ENCODE results near the gene RXRA.

RXRA gene

DNA sequence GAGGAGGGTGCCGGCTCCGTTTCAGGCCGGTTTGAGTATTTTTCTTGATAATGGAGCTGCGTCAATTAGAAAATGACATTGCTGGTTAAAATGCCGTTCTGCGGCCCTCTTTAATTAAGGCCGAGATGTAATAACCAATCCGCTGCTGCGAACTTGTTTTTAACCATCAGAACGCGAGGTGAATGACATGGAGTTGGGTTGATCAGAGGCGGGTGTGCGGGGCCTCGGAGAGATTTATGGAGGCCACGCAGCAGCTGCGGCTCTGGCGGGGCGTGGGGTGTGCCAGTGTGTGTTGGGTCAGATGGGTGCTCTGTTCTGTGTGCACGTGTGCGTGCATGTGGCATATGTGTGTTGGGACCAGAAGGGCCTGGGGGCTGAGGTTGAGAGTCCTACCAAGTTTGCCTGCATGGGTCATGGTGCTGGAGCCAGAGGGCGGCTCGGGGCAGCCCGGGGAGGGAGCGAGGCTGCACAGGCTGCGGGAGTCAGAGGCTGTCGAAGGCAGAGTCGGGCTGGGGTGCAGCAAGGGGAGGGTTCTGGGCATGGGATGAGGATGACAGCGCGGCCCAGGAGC is 25.4 kb downstream of the RXRA start:
- Histone ChIP-seq H3K27me3 (ENCODE audit: control insufficient read depth in 2 of 2, insufficient read depth in 2 of 2, low read length in 2 of 2) (no peaks in the 10 kb centered on the region), H3K9ac (ENCODE audit: low read depth in 1 of 2, low read length in 2 of 2) (no peak overlapping the region), H3K36me3 (ENCODE audit: control insufficient read depth in 2 of 2, insufficient read depth in 2 of 2, low read length in 2 of 2) (peaks cover 0 to 4% of the 10 kb centered on the region in 2 donors), H3K4me3 (ENCODE audit: low read length in 2 of 2) (no peak overlapping the region), H3K27ac (ENCODE audit: low read depth in 2 of 2, low read length in 2 of 2) (no peak overlapping the region), H3K9me3 (ENCODE audit: control insufficient read depth in 2 of 2, low read length in 2 of 2) (no peaks in the 10 kb centered on the region), H3K4me1 (ENCODE audit: control insufficient read depth in 2 of 2, insufficient read depth in 2 of 2, low read length in 2 of 2) (peaks cover 30 to 33% of the 10 kb centered on the region in 2 donors)

DNA sequence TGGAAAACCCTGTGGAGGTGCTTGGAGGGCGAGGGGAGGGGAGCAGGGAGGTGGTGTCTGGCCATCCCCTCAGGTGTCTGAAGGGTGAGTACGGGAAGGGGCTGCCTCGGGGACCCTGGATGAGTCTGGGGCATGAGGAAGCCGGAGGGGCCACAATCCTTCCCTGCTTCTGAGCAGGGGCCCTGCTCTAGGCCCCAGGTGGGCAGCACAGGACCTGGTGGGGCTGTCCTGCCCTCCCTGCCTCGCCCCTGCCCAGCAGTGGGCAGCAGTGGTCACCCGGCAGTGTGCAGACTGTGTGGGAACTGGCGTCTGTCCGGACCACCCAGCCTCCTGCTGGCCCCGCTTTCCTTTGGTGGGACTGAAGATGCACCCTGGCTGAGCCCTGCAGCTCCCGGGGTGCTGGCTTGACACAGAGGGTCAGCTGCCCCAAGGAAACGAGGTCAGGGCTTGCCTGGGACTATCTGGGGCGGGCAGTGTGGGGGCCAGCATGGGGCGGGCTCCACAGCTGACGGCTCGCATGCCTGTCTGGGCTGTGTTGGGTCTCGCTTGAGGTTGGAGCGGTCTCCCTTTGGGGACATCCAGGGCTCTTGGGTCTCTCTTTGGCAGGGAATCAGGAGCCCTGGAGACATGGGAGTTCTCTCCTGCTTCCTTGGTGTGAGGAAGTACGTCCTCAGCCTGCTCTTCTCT is 26.1 kb downstream of the RXRA start:
- Histone ChIP-seq H3K4me3 (ENCODE audit: low read length in 2 of 2) (no peak overlapping the region), H3K36me3 (ENCODE audit: control insufficient read depth in 2 of 2, insufficient read depth in 2 of 2, low read length in 2 of 2) (peaks cover 0 to 4% of the 10 kb centered on the region in 2 donors), H3K4me1 (ENCODE audit: control insufficient read depth in 2 of 2, insufficient read depth in 2 of 2, low read length in 2 of 2) (peaks cover 37 to 38% of the 10 kb centered on the region in 2 donors), H3K27me3 (ENCODE audit: control insufficient read depth in 2 of 2, insufficient read depth in 2 of 2, low read length in 2 of 2) (no peaks in the 10 kb centered on the region), H3K27ac (ENCODE audit: low read depth in 2 of 2, low read length in 2 of 2) (no peak overlapping the region), H3K9me3 (ENCODE audit: control insufficient read depth in 2 of 2, low read length in 2 of 2) (no peaks in the 10 kb centered on the region), H3K9ac (ENCODE audit: low read depth in 1 of 2, low read length in 2 of 2) (no peak overlapping the region)

DNA sequence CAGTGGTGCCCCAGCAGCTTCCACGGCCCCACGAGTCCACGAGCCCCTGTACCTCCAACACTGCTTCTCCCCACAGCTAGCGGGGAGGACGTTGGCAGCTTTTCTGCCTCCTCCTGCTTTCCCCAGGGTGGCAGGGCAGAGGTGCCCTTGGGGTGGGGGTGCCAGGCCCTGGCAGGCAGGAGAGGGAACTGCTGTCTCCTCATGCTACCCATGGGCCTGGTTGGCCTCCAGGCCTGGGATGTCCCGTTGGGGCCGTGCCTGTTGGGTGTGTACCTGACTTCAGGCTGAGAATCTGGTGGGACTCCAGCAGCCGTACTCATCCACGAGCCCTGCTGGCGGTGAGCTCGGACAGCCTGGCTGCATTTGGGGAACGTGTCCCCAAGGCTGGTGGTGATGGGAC is 27.3 kb downstream of the RXRA start:
- Histone ChIP-seq H3K27me3 (ENCODE audit: control insufficient read depth in 2 of 2, insufficient read depth in 2 of 2, low read length in 2 of 2) (no peaks in the 10 kb centered on the region), H3K27ac (ENCODE audit: low read depth in 2 of 2, low read length in 2 of 2) (no peak overlapping the region), H3K4me1 (ENCODE audit: control insufficient read depth in 2 of 2, insufficient read depth in 2 of 2, low read length in 2 of 2) (peaks cover 45 to 49% of the 10 kb centered on the region in 2 donors), H3K9me3 (ENCODE audit: control insufficient read depth in 2 of 2, low read length in 2 of 2) (no peaks in the 10 kb centered on the region), H3K9ac (ENCODE audit: low read depth in 1 of 2, low read length in 2 of 2) (no peak overlapping the region), H3K4me3 (ENCODE audit: low read length in 2 of 2) (no peak overlapping the region), H3K36me3 (ENCODE audit: control insufficient read depth in 2 of 2, insufficient read depth in 2 of 2, low read length in 2 of 2) (peaks cover 0 to 4% of the 10 kb centered on the region in 2 donors)

DNA sequence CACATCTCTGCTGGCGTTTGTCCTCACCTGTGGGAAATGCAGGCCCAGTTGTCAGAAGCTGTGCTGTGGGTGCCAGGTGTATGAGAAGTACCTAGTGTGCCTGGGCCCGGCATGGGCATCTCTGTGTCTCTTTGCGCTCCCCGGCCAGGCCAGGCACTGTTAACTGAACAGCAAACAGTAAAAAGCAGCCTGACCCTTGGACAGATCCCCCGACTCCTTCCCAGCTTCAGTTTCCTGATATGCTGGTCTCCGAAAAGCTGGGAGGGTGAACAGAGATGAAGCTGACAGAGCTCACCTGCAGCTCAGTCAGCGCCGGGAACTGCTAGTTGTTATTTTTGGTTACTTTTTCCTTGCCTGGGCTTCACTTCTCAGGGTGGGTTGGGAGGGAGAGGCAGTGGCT is 28.9 kb downstream of the RXRA start:
- Histone ChIP-seq H3K4me3 (ENCODE audit: low read length in 2 of 2) (no peak overlapping the region), H3K27me3 (ENCODE audit: control insufficient read depth in 2 of 2, insufficient read depth in 2 of 2, low read length in 2 of 2) (no peaks in the 10 kb centered on the region), H3K9ac (ENCODE audit: low read depth in 1 of 2, low read length in 2 of 2) (peak overlapping the region in 1 of 2 donors; percentile 40), H3K4me1 (ENCODE audit: control insufficient read depth in 2 of 2, insufficient read depth in 2 of 2, low read length in 2 of 2) (peaks cover 47 to 56% of the 10 kb centered on the region in 2 donors), H3K27ac (ENCODE audit: low read depth in 2 of 2, low read length in 2 of 2) (no peak overlapping the region), H3K9me3 (ENCODE audit: control insufficient read depth in 2 of 2, low read length in 2 of 2) (no peaks in the 10 kb centered on the region), H3K36me3 (ENCODE audit: control insufficient read depth in 2 of 2, insufficient read depth in 2 of 2, low read length in 2 of 2) (no peaks in the 10 kb centered on the region)

DNA sequence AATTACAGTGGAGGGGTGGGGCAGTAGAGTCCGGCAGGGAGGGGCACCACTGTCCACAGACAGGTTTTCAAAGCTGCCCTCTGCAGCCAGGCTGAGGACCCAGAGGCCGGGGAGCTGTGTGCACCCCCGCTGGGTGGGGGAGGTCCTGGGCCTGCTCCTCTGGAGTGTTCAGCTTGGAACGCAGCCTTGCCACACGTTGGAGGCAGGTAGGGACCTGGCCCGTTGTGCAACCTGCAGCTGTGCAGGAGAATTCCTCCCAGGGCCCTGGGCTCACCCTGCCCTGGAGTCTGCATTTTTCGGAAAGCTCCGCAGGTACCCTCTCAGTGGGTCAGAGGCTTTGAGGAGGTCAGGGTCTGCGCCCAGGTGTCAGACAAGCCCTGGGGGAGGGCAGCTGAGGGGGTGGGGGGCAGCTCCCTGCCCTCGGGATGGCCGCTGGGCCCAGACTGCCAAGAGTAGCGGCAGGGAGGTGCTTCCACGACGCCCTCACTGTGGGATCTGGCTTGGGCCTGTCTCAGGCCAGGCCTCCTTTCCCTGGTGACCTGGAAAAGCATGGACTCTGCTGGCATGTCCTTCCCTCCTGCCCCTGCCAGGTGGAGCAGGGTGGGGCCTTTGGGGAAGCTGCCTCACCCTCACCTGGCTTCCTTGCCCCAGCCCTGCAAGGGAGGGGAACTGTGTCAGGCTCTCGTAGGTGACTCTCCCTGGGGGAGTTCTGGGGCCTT is 29.5 kb downstream of the RXRA start:
- peak overlapping the region; percentile 61 to 63 for H3K27ac ChIP-seq (ENCODE audit: low read depth in 2 of 2, low read length in 2 of 2)
- no peaks in the 10 kb centered on the region for H3K27me3 ChIP-seq (ENCODE audit: control insufficient read depth in 2 of 2, insufficient read depth in 2 of 2, low read length in 2 of 2)
- H3K36me3 ChIP-seq (ENCODE audit: control insufficient read depth in 2 of 2, insufficient read depth in 2 of 2, low read length in 2 of 2), result no peaks in the 10 kb centered on the region
- H3K9ac ChIP-seq (ENCODE audit: low read depth in 1 of 2, low read length in 2 of 2), result peak overlapping the region in 1 of 2 donors; percentile 29
- H3K4me1 ChIP-seq (ENCODE audit: control insufficient read depth in 2 of 2, insufficient read depth in 2 of 2, low read length in 2 of 2), result peaks cover 47 to 56% of the 10 kb centered on the region in 2 donors
- no peak overlapping the region for H3K4me3 ChIP-seq (ENCODE audit: low read length in 2 of 2)
- no peaks in the 10 kb centered on the region for H3K9me3 ChIP-seq (ENCODE audit: control insufficient read depth in 2 of 2, low read length in 2 of 2)

DNA sequence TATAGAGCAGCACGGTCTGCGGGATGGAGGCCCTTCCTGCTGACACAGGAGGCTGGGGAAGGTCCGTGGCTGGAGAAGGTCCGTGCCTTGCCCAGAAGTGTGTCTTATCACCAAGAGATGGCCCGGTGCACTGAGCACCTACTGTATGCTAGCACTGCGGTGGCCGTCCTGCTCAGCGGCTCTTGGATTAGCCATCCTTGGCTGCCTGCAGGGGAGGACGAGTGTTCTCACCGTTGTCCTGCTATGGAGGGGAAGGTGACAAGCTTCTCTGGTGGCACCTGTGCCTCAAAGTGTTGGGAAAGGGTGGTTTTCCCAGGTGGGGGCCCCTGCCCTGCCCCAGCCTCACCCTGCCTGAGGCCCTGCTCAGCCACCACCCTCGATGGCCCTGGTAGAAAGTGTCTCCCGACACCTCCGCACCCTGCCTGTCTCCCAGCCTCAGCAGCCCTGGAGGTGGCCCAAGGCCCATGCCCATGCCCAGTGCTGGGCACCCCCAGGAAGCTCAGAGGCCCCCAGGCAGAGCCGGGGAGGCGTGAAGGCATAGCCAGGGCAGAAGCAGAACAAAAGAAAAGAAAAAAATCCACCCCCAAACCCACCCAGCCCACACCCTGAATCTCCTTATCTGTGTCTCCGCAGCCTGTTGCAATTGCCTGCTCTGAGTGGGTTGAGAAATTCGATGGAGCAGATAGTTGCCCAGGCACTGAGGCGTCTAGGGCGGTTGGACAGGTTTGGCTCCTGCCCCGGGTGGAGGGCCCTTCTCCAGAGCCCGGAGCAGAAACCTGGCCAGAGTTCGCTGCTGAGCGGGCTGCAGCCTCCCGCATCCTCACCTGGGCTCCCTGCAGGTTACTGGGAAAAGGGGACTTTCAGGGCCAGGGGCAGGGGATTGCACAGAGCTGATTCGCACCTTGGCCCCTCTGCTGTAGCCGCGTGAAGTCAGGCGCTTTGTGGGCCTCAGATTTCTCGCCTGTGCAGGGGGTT is 30.5 kb downstream of the RXRA start:
- H3K27ac ChIP-seq (ENCODE audit: low read depth in 2 of 2, low read length in 2 of 2), result peak overlapping the region; percentile 56 to 63
- no peaks in the 10 kb centered on the region for H3K9me3 ChIP-seq (ENCODE audit: control insufficient read depth in 2 of 2, low read length in 2 of 2)
- H3K27me3 ChIP-seq (ENCODE audit: control insufficient read depth in 2 of 2, insufficient read depth in 2 of 2, low read length in 2 of 2), result no peaks in the 10 kb centered on the region
- H3K9ac ChIP-seq (ENCODE audit: low read depth in 1 of 2, low read length in 2 of 2), result peak overlapping the region; percentile 29 to 32
- no peaks in the 10 kb centered on the region for H3K36me3 ChIP-seq (ENCODE audit: control insufficient read depth in 2 of 2, insufficient read depth in 2 of 2, low read length in 2 of 2)
- peaks cover 47 to 56% of the 10 kb centered on the region in 2 donors for H3K4me1 ChIP-seq (ENCODE audit: control insufficient read depth in 2 of 2, insufficient read depth in 2 of 2, low read length in 2 of 2)
- no peak overlapping the region for H3K4me3 ChIP-seq (ENCODE audit: low read length in 2 of 2)

DNA sequence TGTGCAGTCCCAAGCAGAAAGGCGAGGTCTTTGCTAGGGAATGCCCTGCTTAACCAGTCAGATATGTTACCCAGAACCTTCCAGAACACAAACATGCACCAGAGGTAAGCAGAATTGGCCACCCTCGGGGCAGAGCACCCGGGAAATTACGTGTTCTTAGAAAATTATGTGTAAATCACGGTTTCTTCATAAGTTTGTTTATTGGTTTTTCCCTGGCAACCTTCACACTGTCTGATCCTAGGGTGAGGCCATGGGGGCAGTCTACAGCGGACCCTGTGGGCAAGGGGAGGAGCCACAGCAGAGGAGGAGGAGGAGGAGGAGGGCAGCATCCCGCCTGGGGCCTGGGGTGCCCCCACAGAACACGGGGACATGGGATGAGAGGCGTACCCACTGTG is 31.4 kb downstream of the RXRA start:
- Histone ChIP-seq H3K36me3 (ENCODE audit: control insufficient read depth in 2 of 2, insufficient read depth in 2 of 2, low read length in 2 of 2) (no peaks in the 10 kb centered on the region), H3K9ac (ENCODE audit: low read depth in 1 of 2, low read length in 2 of 2) (no peak overlapping the region), H3K27ac (ENCODE audit: low read depth in 2 of 2, low read length in 2 of 2) (no peak overlapping the region), H3K4me1 (ENCODE audit: control insufficient read depth in 2 of 2, insufficient read depth in 2 of 2, low read length in 2 of 2) (peaks cover 41 to 54% of the 10 kb centered on the region in 2 donors), H3K4me3 (ENCODE audit: low read length in 2 of 2) (no peak overlapping the region), H3K27me3 (ENCODE audit: control insufficient read depth in 2 of 2, insufficient read depth in 2 of 2, low read length in 2 of 2) (no peaks in the 10 kb centered on the region), H3K9me3 (ENCODE audit: control insufficient read depth in 2 of 2, low read length in 2 of 2) (no peaks in the 10 kb centered on the region)

DNA sequence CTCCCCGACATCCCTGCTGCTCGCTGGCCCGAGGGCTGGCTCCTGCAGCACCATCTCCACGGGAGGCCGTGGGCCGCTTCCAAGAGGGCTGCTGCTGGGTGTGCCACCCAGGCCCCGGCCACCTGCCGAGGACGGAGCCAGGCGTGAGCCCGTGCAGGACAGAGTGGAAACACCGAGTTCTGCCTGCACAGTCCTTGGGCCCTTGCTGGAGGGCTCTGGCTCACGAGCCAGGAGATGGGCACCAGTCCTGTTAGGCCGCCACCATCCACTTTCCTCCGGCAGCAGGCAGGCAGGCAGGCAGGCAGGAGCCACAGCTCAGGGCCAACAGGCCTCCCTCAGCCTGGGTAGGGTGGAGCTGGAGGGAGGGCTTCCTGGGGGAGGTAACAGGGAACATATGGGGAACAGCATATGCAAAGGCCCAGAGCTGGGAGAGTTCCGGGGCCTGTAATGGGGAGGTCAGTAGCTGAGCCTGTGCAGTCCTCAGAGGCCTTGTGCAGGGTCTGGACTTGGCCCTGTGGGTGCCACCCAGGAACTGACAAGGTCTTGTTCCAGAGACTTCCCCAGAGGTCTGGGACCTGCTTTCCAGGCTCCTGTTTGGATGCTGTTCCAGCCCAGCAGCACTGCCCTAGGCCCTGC is 31.9 kb downstream of the RXRA start:
- Histone ChIP-seq H3K9me3 (ENCODE audit: control insufficient read depth in 2 of 2, low read length in 2 of 2) (no peaks in the 10 kb centered on the region), H3K9ac (ENCODE audit: low read depth in 1 of 2, low read length in 2 of 2) (peak overlapping the region in 1 of 2 donors; percentile 10), H3K27ac (ENCODE audit: low read depth in 2 of 2, low read length in 2 of 2) (no peak overlapping the region), H3K4me3 (ENCODE audit: low read length in 2 of 2) (no peak overlapping the region), H3K27me3 (ENCODE audit: control insufficient read depth in 2 of 2, insufficient read depth in 2 of 2, low read length in 2 of 2) (no peaks in the 10 kb centered on the region), H3K4me1 (ENCODE audit: control insufficient read depth in 2 of 2, insufficient read depth in 2 of 2, low read length in 2 of 2) (peaks cover 41 to 54% of the 10 kb centered on the region in 2 donors), H3K36me3 (ENCODE audit: control insufficient read depth in 2 of 2, insufficient read depth in 2 of 2, low read length in 2 of 2) (no peaks in the 10 kb centered on the region)

DNA sequence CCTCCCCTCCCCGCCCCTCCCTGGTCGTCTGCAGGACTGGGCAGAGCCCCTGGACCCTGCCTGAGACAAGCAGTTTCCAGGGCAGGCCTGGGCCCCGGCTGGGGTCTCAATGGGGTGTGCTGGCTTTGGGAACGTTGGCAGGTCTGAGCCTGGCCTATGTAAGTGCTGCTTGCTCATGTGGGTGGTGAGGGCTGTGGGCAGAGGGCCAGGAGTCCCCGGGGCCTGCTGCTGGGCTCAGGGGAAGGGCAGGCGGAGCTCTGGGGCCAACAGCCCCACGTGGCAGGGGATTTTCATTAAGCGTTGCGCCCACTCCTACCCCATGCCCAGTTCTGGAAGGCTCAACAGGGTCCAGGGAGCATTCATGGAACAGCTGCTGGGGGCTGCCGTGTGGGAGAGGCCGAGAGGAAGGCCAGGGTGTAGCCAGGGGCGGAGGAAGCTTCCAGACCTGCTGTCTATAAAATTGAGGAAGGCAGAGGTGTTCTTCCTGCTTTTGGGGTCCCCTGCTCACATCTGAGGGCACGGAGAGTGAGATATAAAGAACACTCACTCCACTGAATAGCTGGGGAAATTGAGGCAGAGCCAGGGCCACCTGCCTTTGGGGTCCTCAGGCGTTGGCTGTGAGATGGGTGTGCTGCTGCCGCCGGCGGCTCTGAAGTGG is 32.5 kb downstream of the RXRA start:
- H3K4me3 ChIP-seq (ENCODE audit: low read length in 2 of 2), result no peak overlapping the region
- no peaks in the 10 kb centered on the region for H3K36me3 ChIP-seq (ENCODE audit: control insufficient read depth in 2 of 2, insufficient read depth in 2 of 2, low read length in 2 of 2)
- H3K9ac ChIP-seq (ENCODE audit: low read depth in 1 of 2, low read length in 2 of 2), result peak overlapping the region in 1 of 2 donors; percentile 10
- H3K27ac ChIP-seq (ENCODE audit: low read depth in 2 of 2, low read length in 2 of 2), result no peak overlapping the region
- no peaks in the 10 kb centered on the region for H3K27me3 ChIP-seq (ENCODE audit: control insufficient read depth in 2 of 2, insufficient read depth in 2 of 2, low read length in 2 of 2)
- H3K4me1 ChIP-seq (ENCODE audit: control insufficient read depth in 2 of 2, insufficient read depth in 2 of 2, low read length in 2 of 2), result peaks cover 34 to 60% of the 10 kb centered on the region in 2 donors
- no peaks in the 10 kb centered on the region for H3K9me3 ChIP-seq (ENCODE audit: control insufficient read depth in 2 of 2, low read length in 2 of 2)
